Jurkat, Clone E6-1 (cell line): ENCODE data around the gene KLK15. TPM values are rescaled to one million over a fixed set of nuclear protein-coding genes. Genes with fewer than 3 reads are reported as not detected.

Source experiments
- DNase-seq: peaks from one replicate; pipeline ENCODE4 v3.0.0-alpha.2; 2011; ENCODE audit warnings: low read depth, low spot score
- H3K4me3 ChIP-seq: 2 replicates; pipeline ENCODE4 v1.5.1; 2011; ENCODE audit warnings: mild to moderate bottlenecking, low read length, control low read depth, moderate library complexity
- polyA plus RNA-seq: library from polyadenylated mRNA; unstranded; fragments of >200 nt; gene quantifications from one replicate; pipeline ENCODE4 v1.2.1, GENCODE V29; 2012; ENCODE audit warnings: missing spikeins; ENCODE audit not compliant: insufficient read length, insufficient read depth

The KLK15 gene, protein sequence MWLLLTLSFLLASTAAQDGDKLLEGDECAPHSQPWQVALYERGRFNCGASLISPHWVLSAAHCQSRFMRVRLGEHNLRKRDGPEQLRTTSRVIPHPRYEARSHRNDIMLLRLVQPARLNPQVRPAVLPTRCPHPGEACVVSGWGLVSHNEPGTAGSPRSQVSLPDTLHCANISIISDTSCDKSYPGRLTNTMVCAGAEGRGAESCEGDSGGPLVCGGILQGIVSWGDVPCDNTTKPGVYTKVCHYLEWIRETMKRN
- not detected for polyA plus RNA-seq

DNA sequence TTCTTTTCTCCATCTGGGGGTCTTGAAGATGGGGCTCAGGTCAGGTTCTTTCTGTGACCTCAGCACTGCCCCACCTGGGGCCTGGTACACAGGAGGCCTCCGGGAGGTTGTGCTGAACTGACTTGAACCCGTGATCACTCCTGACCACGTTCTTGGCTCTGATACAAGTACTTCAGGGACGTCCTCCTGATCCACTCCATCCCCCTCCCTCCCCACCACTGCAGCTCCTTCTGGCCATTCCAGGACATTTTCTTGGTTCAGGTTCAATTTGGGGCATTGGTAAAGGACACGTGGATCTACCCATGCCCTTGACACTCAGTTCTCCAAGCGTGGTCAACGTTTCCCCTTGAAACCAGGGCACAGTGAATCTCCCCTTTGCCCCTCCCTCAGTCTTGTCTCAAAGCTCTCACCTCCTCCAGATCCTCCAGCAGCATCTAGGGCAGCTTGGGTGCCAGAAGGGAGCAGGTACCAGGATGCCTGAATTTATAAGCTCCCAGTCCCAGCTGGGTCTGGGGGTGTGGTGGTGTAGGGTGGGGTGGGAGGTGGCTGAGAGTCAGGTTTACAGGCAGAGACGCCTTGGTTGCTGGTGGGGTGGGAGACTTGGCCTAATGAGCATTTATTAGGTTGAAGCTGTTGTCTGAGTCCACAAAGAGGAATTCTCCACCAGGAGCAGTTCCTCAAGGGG, at the start of gene KLK15:
KLK15 (minus strand) TSS at position 458 of the 685 bp plus-strand sequence. CDS start 2,082 bp downstream, outside the sequence.
- no peak for DNase-seq
- H3K4me3 ChIP-seq, result no peak within 1 kb of the TSS

DNA sequence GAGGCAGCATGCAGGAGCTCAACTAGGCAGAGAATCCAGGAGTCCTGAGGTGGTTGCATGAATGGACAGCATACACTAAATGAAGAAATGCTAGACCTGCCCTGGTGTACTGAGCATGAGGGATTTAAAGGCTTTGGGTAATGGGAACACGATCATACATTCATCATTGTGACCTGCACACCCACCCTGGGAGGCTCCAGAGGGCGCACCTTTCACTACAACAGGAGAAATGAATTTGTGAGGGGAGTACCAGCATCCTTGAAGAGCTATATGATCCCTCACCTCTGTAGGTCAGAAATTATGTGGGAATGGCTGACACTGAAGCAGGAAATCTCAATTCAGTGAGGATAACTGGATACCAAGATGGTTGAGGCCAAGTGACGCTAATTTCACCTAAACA, 48.8 kb upstream of the KLK15 start:
- no peak for DNase-seq
- no peak overlapping the region for H3K4me3 ChIP-seq

DNA sequence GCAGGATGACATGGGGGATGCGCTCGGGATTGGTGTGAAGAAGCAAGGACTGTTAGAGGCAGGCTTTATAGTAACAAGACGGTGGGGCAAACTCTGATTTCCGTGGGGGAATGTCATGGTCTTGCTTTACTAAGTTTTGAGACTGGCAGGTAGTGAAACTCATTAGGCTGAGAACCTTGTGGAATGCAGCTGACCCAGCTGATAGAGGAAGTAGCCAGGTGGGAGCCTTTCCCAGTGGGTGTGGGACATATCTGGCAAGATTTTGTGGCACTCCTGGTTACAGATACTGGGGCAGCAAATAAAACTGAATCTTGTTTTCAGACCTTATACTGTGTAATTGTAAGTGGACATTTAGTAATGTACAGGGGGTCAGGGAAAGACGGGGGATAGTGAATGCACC, 46.9 kb upstream of the KLK15 start:
- no peak for DNase-seq
- H3K4me3 ChIP-seq, result no peak overlapping the region

DNA sequence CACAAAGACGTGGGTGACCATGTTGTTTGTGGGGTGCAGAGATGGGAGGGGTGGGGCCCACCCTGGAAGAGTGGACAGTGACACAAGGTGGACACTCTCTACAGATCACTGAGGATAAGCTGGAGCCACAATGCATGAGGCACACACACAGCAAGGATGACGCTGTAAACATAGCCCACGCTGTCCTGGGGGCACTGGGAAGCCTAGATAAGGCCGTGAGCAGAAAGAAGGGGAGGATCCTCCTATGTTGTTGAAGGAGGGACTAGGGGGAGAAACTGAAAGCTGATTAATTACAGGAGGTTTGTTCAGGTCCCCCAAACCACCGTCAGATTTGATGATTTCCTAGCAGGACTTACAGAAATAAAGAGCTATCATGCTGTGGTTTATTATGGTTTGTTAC, 45.5 kb upstream of the KLK15 start:
- DNase-seq, result no peak

DNA sequence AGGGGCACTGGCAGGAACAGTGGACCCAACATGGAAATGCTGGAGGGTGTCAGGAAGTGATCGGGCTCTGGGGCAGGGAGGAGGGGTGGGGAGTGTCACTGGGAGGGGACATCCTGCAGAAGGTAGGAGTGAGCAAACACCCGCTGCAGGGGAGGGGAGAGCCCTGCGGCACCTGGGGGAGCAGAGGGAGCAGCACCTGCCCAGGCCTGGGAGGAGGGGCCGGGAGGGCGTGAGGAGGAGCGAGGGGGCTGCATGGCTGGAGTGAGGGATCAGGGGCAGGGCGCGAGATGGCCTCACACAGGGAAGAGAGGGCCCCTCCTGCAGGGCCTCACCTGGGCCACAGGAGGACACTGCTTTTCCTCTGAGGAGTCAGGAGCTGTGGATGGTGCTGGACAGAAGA, 44.0 kb upstream of the KLK15 start:
- no peak overlapping the region for H3K4me3 ChIP-seq
- DNase-seq, result no peak

More for the DNA sequence above, 45.5 kb upstream of the KLK15 start:
- H3K4me3 ChIP-seq, result no peak overlapping the region

DNA sequence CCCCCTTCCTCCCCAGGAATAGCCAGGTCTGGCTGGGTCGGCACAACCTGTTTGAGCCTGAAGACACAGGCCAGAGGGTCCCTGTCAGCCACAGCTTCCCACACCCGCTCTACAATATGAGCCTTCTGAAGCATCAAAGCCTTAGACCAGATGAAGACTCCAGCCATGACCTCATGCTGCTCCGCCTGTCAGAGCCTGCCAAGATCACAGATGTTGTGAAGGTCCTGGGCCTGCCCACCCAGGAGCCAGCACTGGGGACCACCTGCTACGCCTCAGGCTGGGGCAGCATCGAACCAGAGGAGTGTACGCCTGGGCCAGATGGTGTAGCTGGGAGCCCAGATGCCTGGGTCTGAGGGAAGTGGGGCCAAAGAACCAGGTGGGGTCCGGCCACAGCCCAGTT, 43.1 kb upstream of the KLK15 start:
- DNase-seq, result no peak
- H3K4me3 ChIP-seq, result no peak overlapping the region

DNA sequence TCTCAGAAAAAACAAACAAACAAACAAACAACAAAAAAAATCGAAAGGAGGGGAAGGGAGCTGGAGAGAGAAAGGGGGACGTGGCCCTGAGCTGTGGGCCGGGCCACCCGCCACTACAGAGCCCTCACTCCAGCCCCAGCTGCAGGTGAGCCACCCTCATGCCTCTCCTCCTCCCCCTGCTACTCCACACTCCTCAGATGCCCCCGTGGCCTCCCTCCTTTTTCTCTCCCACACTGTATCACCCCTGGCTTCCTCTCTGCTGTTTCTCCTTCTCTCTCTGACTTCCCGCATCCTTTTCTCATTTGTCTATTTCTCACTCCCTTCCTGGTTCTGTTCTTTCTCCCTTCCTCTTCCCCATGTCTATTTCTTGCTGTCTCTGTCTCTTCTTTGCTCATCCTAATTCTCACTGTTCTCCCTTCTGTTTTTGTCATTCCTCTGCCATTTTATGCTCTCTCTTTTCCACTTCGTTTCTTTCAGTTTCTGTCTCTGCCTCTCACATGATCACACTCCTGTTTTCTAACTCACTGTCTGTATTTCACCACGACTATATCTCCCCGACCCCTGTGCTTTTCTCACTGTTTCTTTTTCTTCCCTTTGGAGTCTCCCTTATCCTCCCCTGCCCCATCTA, 42.5 kb upstream of the KLK15 start:
- no peak for DNase-seq
- H3K4me3 ChIP-seq, result no peak overlapping the region

DNA sequence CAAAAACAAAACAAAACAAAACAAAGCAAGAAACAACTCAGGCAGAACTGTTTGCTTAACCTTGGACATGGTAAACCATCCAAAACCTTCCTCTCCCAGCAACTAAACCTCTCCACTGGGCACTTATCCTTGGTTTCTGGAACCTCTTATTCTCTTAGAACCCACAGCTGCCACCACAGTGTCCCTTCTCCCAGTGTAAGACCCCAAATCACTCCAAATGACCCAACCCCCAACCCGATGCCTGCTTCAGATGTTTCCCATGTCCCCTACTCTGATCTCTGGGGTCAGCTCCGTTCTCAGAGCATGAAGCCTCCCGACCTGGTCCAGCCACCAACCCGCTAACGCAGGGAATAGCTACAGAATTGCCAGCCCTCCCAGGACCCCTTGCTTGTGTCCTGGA, 40.8 kb upstream of the KLK15 start:
- no peak for DNase-seq
- no peak overlapping the region for H3K4me3 ChIP-seq

DNA sequence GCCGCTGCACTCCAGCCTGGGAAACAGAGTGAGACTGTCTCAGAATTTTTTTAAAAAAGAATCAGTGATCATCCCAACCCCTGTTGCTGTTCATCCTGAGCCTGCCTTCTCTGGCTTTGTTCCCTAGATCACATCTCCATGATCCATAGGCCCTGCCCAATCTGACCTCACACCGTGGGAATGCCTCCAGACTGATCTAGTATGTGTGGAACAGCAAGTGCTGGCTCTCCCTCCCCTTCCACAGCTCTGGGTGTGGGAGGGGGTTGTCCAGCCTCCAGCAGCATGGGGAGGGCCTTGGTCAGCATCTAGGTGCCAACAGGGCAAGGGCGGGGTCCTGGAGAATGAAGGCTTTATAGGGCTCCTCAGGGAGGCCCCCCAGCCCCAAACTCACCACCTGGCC, 39.7 kb upstream of the KLK15 start, which contains the start of gene KLK2:
KLK2 (plus strand) TSS at position 384 of the 400 bp plus-strand sequence. CDS start 35 bp downstream, outside the sequence.
- H3K4me3 ChIP-seq, result no peak within 1 kb of the TSS
- DNase-seq, result no peak

DNA sequence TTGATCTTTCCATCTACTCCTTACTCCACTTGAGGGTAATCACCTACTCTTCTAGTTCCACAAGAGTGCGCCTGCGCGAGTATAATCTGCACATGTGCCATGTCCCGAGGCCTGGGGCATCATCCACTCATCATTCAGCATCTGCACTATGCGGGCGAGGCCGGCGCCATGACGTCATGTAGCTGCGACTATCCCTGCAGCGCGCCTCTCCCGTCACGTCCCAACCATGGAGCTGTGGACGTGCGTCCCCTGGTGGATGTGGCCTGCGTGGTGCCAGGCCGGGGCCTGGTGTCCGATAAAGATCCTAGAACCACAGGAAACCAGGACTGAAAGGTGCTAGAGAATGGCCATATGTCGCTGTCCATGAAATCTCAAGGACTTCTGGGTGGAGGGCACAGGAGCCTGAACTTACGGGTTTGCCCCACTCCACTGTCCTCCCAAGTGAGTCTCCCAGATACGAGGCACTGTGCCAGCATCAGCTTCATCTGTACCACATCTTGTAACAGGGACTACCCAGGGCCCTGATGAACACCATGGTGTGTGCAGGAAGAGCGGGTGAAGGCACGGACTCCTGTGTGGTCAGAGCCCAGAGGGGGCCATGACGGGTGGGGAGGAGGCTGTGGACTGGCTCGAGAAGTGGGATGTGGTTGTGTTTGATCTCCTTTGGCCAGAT, 37.2 kb upstream of the KLK15 start:
- no peak overlapping the region for H3K4me3 ChIP-seq
- DNase-seq, result no peak

DNA sequence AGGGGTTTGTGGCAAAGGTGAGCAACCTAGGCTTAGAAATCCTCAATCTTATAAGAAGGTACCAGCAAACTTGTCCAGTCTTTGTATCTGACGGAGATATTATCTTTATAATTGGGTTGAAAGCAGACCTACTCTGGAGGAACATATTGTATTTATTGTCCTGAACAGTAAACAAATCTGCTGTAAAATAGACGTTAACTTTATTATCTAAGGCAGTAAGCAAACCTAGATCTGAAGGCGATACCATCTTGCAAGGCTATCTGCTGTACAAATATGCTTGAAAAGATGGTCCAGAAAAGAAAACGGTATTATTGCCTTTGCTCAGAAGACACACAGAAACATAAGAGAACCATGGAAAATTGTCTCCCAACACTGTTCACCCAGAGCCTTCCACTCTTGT, 36.1 kb upstream of the KLK15 start:
- H3K4me3 ChIP-seq, result no peak overlapping the region
- DNase-seq, result no peak

DNA sequence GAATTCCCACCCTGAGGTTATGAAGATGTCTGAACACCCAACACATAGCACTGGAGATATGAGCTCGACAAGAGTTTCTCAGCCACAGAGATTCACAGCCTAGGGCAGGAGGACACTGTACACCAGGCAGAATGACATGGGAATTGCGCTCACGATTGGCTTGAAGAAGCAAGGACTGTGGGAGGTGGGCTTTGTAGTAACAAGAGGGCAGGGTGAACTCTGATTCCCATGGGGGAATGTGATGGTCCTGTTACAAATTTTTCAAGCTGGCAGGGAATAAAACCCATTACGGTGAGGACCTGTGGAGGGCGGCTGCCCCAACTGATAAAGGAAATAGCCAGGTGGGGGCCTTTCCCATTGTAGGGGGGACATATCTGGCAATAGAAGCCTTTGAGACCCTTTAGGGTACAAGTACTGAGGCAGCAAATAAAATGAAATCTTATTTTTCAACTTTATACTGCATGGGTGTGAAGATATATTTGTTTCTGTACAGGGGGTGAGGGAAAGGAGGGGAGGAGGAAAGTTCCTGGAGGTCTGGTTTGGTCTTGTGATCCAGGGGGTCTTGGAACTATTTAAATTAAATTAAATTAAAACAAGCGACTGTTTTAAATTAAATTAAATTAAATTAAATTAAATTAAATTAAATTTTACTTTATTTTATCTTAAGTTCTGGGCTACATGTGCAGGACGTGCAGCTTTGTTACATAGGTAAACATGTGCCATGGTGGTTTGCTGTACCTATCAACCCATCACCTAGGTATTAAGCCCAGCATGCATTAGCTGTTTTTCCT, 28.3 kb upstream of the KLK15 start:
- H3K4me3 ChIP-seq, result no peak overlapping the region
- DNase-seq, result no peak

DNA sequence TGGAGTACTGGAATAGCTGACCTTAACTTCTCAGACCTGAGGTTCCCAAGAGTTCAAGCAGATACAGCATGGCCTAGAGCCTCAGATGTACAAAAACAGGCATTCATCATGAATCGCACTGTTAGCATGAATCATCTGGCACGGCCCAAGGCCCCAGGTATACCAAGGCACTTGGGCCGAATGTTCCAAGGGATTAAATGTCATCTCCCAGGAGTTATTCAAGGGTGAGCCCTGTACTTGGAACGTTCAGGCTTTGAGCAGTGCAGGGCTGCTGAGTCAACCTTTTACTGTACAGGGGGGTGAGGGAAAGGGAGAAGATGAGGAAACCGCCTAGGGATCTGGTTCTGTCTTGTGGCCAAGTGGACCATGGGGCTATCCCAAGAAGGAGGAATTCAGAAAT, 27.6 kb upstream of the KLK15 start:
- DNase-seq, result no peak
- H3K4me3 ChIP-seq, result no peak overlapping the region

DNA sequence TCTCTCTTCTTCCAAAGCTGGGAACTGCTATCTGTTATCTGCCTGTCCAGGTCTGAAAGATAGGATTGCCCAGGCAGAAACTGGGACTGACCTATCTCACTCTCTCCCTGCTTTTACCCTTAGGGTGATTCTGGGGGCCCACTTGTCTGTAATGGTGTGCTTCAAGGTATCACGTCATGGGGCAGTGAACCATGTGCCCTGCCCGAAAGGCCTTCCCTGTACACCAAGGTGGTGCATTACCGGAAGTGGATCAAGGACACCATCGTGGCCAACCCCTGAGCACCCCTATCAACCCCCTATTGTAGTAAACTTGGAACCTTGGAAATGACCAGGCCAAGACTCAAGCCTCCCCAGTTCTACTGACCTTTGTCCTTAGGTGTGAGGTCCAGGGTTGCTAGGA, 26.5 kb upstream of the KLK15 start:
- H3K4me3 ChIP-seq, result no peak overlapping the region
- no peak for DNase-seq

DNA sequence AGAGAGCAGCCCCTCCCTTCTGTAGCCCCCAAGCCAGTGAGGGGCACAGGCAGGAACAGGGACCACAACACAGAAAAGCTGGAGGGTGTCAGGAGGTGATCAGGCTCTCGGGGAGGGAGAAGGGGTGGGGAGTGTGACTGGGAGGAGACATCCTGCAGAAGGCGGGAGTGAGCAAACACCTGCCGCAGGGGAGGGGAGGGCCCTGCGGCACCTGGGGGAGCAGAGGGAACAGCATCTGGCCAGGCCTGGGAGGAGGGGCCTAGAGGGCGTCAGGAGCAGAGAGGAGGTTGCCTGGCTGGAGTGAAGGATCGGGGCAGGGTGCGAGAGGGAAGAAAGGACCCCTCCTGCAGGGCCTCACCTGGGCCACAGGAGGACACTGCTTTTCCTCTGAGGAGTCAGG, 25.5 kb upstream of the KLK15 start:
- no peak for DNase-seq

DNA sequence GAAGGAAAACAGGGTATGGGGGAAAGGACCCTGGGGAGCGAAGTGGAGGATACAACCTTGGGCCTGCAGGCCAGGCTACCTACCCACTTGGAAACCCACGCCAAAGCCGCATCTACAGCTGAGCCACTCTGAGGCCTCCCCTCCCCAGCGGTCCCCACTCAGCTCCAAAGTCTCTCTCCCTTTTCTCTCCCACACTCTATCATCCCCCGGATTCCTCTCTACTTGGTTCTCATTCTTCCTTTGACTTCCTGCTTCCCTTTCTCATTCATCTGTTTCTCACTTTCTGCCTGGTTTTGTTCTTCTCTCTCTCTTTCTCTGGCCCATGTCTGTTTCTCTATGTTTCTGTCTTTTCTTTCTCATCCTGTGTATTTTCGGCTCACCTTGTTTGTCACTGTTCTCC, 24.0 kb upstream of the KLK15 start:
- no peak overlapping the region for H3K4me3 ChIP-seq
- DNase-seq, result no peak

More for the DNA sequence above, 25.5 kb upstream of the KLK15 start:
- no peak overlapping the region for H3K4me3 ChIP-seq

DNA sequence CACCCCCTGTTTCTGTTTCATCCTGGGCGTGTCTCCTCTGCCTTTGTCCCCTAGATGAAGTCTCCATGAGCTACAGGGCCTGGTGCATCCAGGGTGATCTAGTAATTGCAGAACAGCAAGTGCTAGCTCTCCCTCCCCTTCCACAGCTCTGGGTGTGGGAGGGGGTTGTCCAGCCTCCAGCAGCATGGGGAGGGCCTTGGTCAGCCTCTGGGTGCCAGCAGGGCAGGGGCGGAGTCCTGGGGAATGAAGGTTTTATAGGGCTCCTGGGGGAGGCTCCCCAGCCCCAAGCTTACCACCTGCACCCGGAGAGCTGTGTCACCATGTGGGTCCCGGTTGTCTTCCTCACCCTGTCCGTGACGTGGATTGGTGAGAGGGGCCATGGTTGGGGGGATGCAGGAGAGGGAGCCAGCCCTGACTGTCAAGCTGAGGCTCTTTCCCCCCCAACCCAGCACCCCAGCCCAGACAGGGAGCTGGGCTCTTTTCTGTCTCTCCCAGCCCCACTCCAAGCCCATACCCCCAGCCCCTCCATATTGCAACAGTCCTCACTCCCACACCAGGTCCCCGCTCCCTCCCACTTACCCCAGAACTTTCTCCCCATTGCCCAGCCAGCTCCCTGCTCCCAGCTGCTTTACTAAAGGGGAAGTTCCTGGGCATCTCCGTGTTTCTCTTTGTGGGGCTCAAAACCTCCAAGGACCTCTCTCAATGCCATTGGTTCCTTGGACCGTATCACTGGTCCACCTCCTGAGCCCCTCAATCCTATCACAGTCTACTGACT, 21.4 kb upstream of the KLK15 start, which contains the start of gene KLK3:
KLK3 (plus strand) TSS at position 280 of the 775 bp plus-strand sequence; CDS start at position 321, 41 bp downstream.
- no peak for DNase-seq
- H3K4me3 ChIP-seq, result no peak within 1 kb of the TSS

DNA sequence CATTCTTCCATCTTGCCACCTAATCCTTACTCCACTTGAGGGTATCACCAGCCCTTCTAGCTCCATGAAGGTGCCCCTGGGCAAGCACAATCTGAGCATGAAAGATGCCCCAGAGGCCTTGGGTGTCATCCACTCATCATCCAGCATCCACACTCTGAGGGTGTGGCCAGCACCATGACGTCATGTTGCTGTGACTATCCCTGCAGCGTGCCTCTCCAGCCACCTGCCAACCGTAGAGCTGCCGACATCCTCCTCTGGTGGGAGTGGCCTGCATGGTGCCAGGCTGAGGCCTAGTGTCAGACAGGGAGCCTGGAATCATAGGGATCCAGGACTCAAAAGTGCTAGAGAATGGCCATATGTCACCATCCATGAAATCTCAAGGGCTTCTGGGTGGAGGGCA, 18.2 kb upstream of the KLK15 start:
- no peak overlapping the region for H3K4me3 ChIP-seq

More for the DNA sequence above, 18.2 kb upstream of the KLK15 start:
- no peak for DNase-seq
